Erythroblast (primary cell): Measurements from ENCODE around the gene SYNJ2.

Source experiments
- GATA1 ChIP-seq: IDR thresholded peaks from 2 replicates; pipeline ENCODE4 v1.6.1; 2011; ENCODE audit warnings: low read depth, mild to moderate bottlenecking, control low read depth, low read length, moderate library complexity
- POLR2A ChIP-seq: IDR thresholded peaks from 2 replicates; pipeline ENCODE4 v1.6.1; 2011; ENCODE audit warnings: mild to moderate bottlenecking, low read length

- no peak for TF ChIP-seq POLR2A
- no peak for TF ChIP-seq GATA1
Measured at GRCh38 chr6:157952861-157953351, 28.8 kb upstream of the SYNJ2 start.
